G401.6 (cell line): Measurements from ENCODE around the gene USP6.
"Not testable (repeated sequence)": the region's sequence is repeated elsewhere in the genome, so short reads cannot be mapped to it uniquely, and the experiment has no call there.

Experiments
- FAIRE-seq: peaks from 2 replicates; lab custom pipeline; 2012; peaks lifted over from hg19 to GRCh38; lab: Jason Lieb, UNC

Gene USP6

DNA sequence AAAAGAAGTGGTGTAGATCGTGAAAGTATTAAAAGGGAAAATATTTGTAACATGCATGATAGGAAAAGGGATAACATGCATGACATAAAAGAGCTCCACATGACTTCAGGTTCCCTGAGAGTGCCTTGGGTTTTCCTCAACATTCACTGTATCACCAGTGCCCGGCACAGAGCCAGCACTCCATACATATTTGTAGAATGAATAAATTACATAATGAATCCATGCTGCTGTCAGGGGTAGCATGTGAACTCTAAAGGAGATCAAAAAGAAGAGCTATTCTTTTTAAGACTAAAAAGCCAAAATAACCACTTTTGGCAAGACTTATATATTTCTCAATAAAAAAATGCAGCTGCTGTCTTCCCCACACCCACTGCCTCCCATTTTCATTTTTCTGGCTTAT lies 78.5 kb downstream of the USP6 start:
- FAIRE-seq: no peak

- FAIRE-seq: no peak
Observed at GRCh38 chr17:5198472-5198871, 82.6 kb downstream of the USP6 start.

DNA sequence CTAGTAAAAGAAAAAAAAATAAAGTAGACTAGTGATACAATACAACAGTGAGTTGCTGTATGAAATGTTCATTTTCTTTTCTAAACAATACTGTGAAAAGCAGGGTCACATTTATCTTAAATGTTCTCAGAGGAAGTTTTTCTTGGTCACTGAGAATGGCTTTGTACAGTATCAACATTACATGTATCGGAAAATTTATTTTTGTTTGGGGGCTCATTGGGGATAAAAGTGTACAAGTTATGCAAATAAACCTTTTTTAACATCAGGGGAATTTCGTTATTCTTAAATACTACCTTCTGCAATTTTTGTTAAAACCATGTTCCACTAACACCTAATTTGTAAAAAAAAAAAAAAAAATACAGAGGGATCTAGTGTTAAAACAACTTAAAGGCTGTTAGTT lies 84.5 kb downstream of the USP6 start:
- FAIRE-seq: no peak

GRCh38 chr17:5201011-5201410 lies 85.2 kb downstream of the USP6 start:
- FAIRE-seq: no peak

- FAIRE-seq: no peak
Observed at GRCh38 chr17:5203178-5203907, 87.5 kb downstream of the USP6 start.

GRCh38 chr17:5203908-5204294 lies 88.1 kb downstream of the USP6 start:
- no peak for FAIRE-seq

- FAIRE-seq: no peak
Observed at GRCh38 chr17:5209396-5209795, 93.6 kb downstream of the USP6 start.

DNA sequence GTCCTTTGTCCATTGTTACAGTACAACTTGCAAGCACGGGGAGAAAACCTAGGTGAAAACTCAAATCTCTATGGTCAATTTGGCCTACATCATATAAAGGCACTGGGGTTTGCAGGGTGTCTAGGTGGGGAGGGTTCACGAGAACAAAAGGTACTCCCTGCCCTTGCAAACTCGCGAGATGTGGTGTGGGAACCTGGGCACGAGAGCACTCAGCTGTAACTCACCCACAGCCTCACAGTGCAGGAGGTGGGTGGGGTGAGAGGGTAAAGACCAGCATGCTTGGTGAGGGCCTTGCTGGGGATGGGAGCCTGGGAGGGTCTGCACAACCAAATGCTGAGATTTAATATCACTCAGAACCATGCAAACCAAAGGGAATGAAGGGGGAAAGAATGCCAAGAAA lies 94.3 kb downstream of the USP6 start:
- FAIRE-seq: no peak

- no peak for FAIRE-seq
Observed at GRCh38 chr17:5210614-5211252, 94.9 kb downstream of the USP6 start.

- FAIRE-seq: no peak
Observed at GRCh38 chr17:5211458-5211857, 95.6 kb downstream of the USP6 start.

GRCh38 chr17:5217562-5217961 lies 101.7 kb downstream of the USP6 start:
- not testable (repeated sequence) for FAIRE-seq

DNA sequence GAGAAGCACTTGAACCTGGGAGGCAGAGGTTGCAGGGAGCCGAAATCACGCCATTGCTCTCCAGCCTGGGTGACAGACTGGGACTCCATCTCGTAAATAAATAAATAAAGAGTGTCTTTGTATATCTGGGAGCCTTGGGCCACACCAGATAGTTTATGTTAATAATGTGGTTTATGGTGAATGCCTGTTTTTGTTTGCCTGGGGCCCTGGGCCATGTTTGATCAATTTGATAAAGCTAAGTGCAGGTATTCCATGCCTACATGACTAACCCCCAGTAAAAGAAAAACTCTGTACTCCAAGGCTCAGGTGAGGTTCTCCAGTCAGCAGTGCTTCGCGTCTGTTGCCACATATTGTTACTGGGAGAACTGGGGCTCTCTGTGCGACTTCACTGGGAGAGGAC lies 103.7 kb downstream of the USP6 start:
- no peak for FAIRE-seq

DNA sequence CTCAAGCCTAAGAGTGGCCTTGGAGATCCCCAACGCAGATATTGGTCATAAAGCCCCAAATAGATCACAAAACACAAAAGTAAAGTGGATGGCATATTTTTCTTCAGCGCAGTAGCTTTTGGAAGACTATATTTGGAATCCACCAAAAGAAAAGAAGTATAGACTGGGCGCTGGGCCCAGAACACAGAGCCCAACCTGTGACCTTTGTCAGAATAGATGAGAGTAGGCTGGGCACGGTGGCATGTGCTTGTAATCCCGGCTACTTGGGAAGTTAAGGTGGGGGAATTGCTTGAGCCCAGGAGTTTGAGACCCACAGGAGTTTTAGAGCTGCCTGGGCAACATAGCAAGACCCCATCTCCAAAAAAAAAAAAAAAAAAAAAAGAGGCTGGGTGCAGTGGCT lies 104.2 kb downstream of the USP6 start:
- no peak for FAIRE-seq

DNA sequence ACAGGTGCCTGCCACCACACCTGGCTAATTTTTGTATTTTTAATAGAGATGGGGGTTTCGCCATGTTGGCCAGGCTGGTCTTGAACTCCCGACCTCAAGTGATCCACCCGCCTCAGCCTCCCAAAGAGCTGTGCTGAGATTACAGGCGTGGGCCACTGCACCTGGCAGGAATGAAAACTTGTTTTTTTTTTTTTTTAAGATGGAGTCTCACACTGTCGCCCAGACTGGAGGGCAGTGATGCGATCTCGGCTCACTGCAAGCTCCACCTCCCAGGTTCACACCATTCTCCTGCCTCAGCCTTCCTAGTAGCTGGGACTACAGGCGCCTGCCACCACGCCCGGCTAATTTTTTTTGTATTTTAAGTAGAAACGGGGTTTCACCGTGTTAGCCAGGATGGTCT lies 106.1 kb downstream of the USP6 start:
- not testable (repeated sequence) for FAIRE-seq
